Right lobe of liver (tissue), 6 donors: Measurements from ENCODE around the gene LRP11. TPM values are rescaled to one million over a fixed set of nuclear protein-coding genes. Genes with fewer than 3 reads are reported as not detected.
"Not testable (repeated sequence)": the region's sequence is repeated elsewhere in the genome, so short reads cannot be mapped to it uniquely, and the experiment has no call there.

Experiments
- ATAC-seq, 4 donors: fragments of 200-7000 bp; cut with Tn5 transposase; one replicate each; pipeline ENCODE4 v1.9.1; 2020; ENCODE audit warnings: mild to moderate bottlenecking in 4 of 4, moderate library complexity in 4 of 4
- DNase-seq, 3 donors: peaks; one replicate each; pipeline ENCODE4 v3.0.0-alpha.2; 2020
- H3K27ac ChIP-seq, 3 donors: fragments of 200-600 bp; one replicate each; pipeline ENCODE4 v1.8.0; 2022
- H3K27me3 ChIP-seq, 2 donors: fragments of 200-600 bp; one replicate each; pipeline ENCODE4 v1.8.0; 2022
- H3K36me3 ChIP-seq, 4 donors: fragments of 200-600 bp; sonication (generic) in 1 of 4; one replicate each; pipeline versions ENCODE4 v1.5.1 to v1.8.0; 2017 to 2022; ENCODE audit warnings: control low read depth in 1 of 4
- H3K4me1 ChIP-seq, 4 donors: fragments of 200-600 bp; sonication (generic) in 1 of 4; one replicate each; pipeline versions ENCODE4 v1.5.1 to v1.8.0; 2017 to 2022; ENCODE audit warnings: control low read depth in 1 of 4
- H3K4me3 ChIP-seq, 3 donors: fragments of 200-600 bp; one replicate each; pipeline ENCODE4 v1.8.0; 2022
- H3K9me3 ChIP-seq, 4 donors: fragments of 200-600 bp; sonication (generic) in 1 of 4; one replicate each; pipeline versions ENCODE4 v1.5.1 to v1.8.0; 2017 to 2022; ENCODE audit warnings: control low read depth in 1 of 4
- POLR2A ChIP-seq: fragments of 450-650 bp; IDR thresholded peaks from one replicate; pipeline ENCODE4 v1.6.1; 2017; ENCODE audit warnings: antibody characterized with exemption, mild to moderate bottlenecking
- WGBS: methylation state at CpG from one replicate; pipeline ENCODE4 v1.1.6; 2018; ENCODE audit warnings: low coverage, low lambda C conversion rate; ENCODE audit not compliant: insufficient coverage; ENCODE audit errors: missing lambda C conversion rate; 5-methylcytosine and 5-hydroxymethylcytosine counted together
- intact Hi-C, 2 donors: fragments of 100-400 bp; cut with DNase I; formaldehyde crosslinking; loops; one replicate each; pipeline versions ENCODE4 v1.11.2 to v1.14.1; 2022
- total RNA-seq, 6 experiments: library from RNA; depleted of rRNA in 2 of 6; stranded (reverse); fragments of >200 nt in 2 of 6; fragmentation: NEBNext Ultra II Directional in 3 of 6; extraction: Animal tissue kit (Norgen Biotek cat#: 25700) in 3 of 6; gene quantifications; one replicate each; pipeline versions ENCODE4 v1.1.0 to v1.2.4, GENCODE V29; 2016 to 2023
- TF ChIP-seq, protein P1 (sequence below), 4 donors: fragments of 200-600 bp in 3 of 4; fragments of 450-650 bp in 1 of 4; IDR thresholded peaks; one replicate each; pipeline versions ENCODE4 v1.5.1 to v1.8.0; 2016 to 2022; ENCODE audit warnings: antibody characterized with exemption in 4 of 4, mild to moderate bottlenecking in 2 of 4
- donor health status: DM: no; HTN: yes; CAD: no.
- donor health status: DM: no; HTN: no; CAD: no.
- donor health status: DM: no; HTN: no; CAD: no.
- donor health status: DM: no; HTN: yes; CAD: no.
- donor health status: DM: no; HTN: yes; CAD: no.

Gene LRP11
- total RNA-seq, 6 experiments from 2014 or later = 6.8 to 11.1 (median 9.3) TPM

DNA sequence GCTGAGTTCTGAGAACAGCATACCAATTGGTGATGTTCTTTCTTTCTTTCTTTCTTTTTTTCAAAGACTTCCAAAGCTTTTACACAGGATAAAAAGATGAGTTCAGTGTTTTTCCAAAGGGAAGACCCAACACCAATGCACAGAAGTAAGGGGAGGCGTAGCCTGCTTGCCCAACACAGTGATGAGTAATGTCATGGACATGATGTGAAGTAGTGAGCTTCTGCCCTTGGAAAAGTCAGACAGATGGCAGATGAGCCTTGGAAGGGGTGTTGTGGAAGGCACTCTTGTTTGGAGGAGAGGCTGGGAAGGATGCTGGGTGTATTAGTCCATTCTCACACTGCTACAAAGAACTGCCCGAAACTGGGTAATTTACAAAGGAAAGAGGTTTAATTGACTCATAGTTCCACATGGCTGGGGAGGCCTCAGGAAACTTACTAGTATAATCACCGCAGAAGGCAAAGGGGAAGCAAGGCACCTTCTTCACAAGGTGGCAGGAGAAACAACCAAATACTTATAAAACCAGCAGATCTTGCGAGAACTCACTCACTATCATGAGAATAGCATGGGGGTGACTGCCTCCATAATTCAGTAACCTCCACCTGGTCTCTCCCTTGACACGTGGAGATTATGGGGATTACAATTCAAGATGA is 12.6 kb downstream of the LRP11 start:
- 72% methylated on average over 3 of the region's 5 CpGs for WGBS
- Histone ChIP-seq H3K9me3 (no peaks in the 10 kb centered on the region), H3K4me3 (no peak overlapping the region), H3K27ac (no peak overlapping the region), H3K27me3 (no peaks in the 10 kb centered on the region), H3K4me1 (peaks cover 0 to 6% (median 3%) of the 10 kb centered on the region in 4 donors), H3K36me3 (no peaks in the 10 kb centered on the region)
- DNase-seq (no peak), ATAC-seq (no peak)
- no peak for TF ChIP-seq POLR2A
- TF ChIP-seq, protein P1, sequence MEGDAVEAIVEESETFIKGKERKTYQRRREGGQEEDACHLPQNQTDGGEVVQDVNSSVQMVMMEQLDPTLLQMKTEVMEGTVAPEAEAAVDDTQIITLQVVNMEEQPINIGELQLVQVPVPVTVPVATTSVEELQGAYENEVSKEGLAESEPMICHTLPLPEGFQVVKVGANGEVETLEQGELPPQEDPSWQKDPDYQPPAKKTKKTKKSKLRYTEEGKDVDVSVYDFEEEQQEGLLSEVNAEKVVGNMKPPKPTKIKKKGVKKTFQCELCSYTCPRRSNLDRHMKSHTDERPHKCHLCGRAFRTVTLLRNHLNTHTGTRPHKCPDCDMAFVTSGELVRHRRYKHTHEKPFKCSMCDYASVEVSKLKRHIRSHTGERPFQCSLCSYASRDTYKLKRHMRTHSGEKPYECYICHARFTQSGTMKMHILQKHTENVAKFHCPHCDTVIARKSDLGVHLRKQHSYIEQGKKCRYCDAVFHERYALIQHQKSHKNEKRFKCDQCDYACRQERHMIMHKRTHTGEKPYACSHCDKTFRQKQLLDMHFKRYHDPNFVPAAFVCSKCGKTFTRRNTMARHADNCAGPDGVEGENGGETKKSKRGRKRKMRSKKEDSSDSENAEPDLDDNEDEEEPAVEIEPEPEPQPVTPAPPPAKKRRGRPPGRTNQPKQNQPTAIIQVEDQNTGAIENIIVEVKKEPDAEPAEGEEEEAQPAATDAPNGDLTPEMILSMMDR (IDR thresholded peaks at IDR 0.05) = no peak
- intact Hi-C loops = no loop called here

DNA sequence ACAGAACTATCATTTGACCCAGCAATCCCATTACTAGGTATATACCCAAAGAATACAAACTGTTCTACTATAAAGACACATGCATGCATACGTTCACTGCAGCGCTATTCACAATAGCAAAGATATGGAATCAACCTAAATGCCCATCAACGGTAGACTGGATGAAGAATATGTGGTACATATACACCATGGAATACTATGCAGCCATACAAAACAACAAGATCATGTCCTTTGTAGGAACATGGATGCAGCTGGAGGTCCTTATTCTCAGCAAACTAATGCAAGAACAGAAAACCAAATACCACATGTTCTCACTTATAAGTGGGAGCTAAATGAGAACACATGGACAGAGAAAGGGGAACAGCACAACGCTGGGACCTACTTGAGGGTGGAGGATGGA is 15.8 kb downstream of the LRP11 start:
- not testable (repeated sequence) for ATAC-seq

DNA sequence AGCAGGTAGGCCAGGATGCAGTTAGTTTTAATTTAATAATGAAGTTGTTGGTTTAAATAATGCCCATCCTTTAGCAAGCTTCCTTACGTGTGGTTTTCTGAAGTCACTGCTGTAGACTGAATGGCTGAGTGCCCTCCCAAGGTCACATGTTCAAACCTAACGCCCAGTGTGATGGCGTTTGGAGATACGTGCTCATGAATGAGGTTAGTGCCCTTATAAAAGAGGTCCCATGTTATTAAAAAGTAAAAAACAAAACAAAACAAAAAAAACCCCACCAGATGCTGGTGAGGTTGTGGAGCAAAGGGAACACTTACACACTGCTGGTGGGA is 16.3 kb downstream of the LRP11 start:
- no peaks in the 10 kb centered on the region for H3K27me3 ChIP-seq
- WGBS = 90% methylated on average over 4 of the region's 4 CpGs
- no peaks in the 10 kb centered on the region for H3K36me3 ChIP-seq
- H3K4me1 ChIP-seq = peaks cover 0 to 6% (median 3%) of the 10 kb centered on the region in 4 donors
- no peak overlapping the region for H3K27ac ChIP-seq
- no peak overlapping the region for H3K4me3 ChIP-seq
- H3K9me3 ChIP-seq = no peaks in the 10 kb centered on the region
- TF ChIP-seq, protein P1 (IDR thresholded peaks at IDR 0.05) = no peak
- TF ChIP-seq POLR2A = no peak
- intact Hi-C loops = no loop called here
- no peak for ATAC-seq
- no peak for DNase-seq

More for the DNA sequence above, 15.8 kb downstream of the LRP11 start:
- intact Hi-C loops, H3K27ac ChIP-seq, H3K4me1 ChIP-seq, H3K27me3 ChIP-seq, H3K9me3 ChIP-seq, DNase-seq, H3K4me3 ChIP-seq, H3K36me3 ChIP-seq: not testable (repeated sequence)
- WGBS = 66% methylated on average over 4 of the region's 4 CpGs

DNA sequence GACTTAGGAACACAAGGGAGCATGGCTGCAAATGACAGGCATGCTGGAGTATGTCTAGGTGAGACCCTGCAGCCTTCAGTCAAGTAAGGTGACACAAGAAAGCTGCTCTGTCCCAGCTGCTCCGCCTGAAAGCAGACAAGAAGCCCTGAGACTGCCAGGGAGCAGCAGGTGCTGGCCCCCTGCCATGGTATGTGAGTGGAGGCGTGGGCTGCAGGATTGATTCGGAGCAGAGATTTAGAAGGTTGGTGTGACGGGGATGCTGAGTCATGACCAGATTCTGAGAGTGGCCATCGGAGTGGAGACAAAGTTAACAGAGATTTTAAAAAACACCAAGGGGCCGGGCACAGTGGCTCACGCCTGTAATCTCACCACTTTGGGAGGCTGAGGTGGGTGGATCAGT is 17.8 kb downstream of the LRP11 start:
- 62% methylated on average over 6 of the region's 7 CpGs for WGBS
- peaks cover 0 to 6% (median 3%) of the 10 kb centered on the region in 4 donors for H3K4me1 ChIP-seq
- H3K27me3 ChIP-seq = no peaks in the 10 kb centered on the region
- DNase-seq (no peak), ATAC-seq (no peak)
- no peak overlapping the region for H3K4me3 ChIP-seq
- no peak overlapping the region for H3K27ac ChIP-seq
- no peak for TF ChIP-seq POLR2A
- TF ChIP-seq, protein P1 (IDR thresholded peaks at IDR 0.05) = no peak
- no peaks in the 10 kb centered on the region for H3K9me3 ChIP-seq
- intact Hi-C loops = no loop called here
- H3K36me3 ChIP-seq = no peaks in the 10 kb centered on the region

DNA sequence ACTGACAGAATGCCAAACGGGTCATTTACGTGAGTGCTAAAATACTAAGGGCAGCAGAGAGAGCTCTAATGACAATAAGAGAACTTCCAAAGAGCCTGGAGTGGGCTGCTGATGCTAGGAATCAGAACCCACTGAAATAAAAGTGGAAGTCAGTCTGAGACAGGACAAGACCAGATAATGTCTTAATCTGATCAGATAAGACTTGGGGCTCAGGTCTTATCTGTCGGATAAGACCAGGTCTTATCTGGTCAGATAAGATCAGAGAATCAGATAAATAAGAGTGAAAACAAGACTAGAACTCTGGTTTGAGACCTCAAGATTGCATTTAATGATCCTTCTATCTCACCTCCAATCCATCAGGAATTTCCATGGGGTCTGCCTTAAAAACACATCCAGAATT is 18.6 kb downstream of the LRP11 start:
- DNase-seq (no peak), ATAC-seq (no peak)
- no peak overlapping the region for H3K27ac ChIP-seq
- no peaks in the 10 kb centered on the region for H3K9me3 ChIP-seq
- intact Hi-C loops = no loop called here
- no peak for TF ChIP-seq POLR2A
- TF ChIP-seq, protein P1 (IDR thresholded peaks at IDR 0.05) = no peak
- H3K4me3 ChIP-seq = no peak overlapping the region
- WGBS = 100% methylated on average over 2 of the region's 3 CpGs
- H3K27me3 ChIP-seq = no peaks in the 10 kb centered on the region
- H3K36me3 ChIP-seq = no peaks in the 10 kb centered on the region
- H3K4me1 ChIP-seq = peaks cover 0 to 12% (median 3%) of the 10 kb centered on the region in 4 donors
